HG03520 (cell line): Measurements from ENCODE around the gene COG4.

Source experiments
- ATAC-seq: cut with Tn5 transposase; IDR thresholded peaks from one replicate; pipeline ENCODE4 v1.9.1; 2021; ENCODE audit warnings: mild to moderate bottlenecking, moderate library complexity; ENCODE audit not compliant: unreplicated experiment

The COG4 gene

GRCh38 chr16:70480127-70481105 lies 42.9 kb downstream of the COG4 start:
- no peak for ATAC-seq

- no peak for ATAC-seq
These were observed 44.4 kb downstream of the COG4 start for GRCh38 chr16:70478912-70479341.

- no peak for ATAC-seq
These were observed 45.2 kb downstream of the COG4 start for GRCh38 chr16:70478169-70478568.

DNA sequence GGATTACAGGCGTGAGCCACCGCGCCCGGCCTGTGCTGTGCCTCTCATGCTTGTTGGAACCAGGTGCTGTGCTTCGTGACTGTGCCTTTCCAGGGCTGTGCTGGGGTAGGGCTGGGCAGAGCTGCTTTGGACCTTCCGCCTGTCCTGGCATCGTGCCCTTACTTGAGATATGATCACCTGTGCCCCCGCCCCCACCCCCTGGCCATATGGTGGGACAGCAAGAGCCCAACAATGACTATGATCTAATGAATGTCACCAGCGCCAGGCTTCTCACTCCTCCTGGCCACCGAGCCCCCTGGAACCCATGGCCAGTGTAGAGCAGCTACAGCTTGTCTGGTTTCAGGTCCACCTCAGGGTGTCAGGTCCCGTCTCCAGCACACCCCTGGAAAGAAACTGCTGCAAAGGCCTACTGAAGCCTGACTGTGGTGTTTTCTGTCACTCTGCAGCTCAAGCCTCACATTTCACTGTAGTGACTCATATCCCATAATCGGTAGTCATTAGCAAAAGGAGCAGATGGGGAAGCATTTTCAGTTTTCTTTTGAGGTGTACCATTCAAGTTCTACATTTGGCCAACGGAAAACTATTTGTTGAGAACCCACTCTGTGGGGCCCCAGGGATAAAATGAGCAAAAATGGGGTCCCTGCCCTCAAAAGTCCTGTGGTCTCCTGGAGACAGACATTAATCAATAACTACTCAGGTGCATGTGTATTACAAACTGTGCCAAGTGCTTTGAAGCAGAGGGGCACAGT lies 46.9 kb downstream of the COG4 start:
- ATAC-seq, result peak; percentile 88

- no peak for ATAC-seq
These were observed 48.1 kb downstream of the COG4 start for GRCh38 chr16:70475054-70475871.

DNA sequence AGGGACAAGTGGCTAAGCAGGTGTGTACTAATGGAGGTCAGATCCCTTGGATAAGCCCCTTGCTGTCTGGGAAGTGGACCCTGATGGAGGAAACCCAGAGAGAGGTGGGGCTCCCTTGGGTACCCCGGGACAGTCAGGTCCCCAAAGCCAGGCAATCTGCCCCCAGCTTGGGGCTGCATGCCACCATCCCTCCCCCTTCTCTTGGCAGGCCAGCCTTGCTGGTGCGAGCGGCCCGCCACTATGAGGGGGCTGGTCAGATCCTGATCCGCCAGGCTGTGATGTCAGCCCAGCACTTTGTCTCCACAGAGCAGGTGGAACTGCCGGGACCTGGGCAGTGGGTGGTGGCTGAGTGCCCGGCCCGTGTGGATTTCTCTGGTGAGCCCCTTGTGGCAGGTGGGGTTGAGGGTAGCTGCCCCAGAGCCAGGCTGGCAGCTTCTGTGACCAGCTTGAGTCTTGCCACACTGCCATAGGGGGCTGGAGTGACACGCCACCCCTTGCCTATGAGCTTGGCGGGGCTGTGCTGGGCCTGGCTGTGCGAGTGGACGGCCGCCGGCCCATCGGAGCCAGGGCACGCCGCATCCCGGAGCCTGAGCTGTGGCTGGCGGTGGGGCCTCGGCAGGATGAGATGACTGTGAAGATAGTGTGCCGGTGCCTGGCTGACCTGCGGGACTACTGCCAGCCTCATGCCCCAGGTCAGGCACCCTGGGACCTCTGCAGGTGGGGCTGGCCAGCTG lies 48.9 kb downstream of the COG4 start:
- ATAC-seq, result no peak

- ATAC-seq, result no peak
These were observed 49.7 kb downstream of the COG4 start for GRCh38 chr16:70473446-70474319.

- no peak for ATAC-seq
These were observed 50.4 kb downstream of the COG4 start for GRCh38 chr16:70472786-70473433.

DNA sequence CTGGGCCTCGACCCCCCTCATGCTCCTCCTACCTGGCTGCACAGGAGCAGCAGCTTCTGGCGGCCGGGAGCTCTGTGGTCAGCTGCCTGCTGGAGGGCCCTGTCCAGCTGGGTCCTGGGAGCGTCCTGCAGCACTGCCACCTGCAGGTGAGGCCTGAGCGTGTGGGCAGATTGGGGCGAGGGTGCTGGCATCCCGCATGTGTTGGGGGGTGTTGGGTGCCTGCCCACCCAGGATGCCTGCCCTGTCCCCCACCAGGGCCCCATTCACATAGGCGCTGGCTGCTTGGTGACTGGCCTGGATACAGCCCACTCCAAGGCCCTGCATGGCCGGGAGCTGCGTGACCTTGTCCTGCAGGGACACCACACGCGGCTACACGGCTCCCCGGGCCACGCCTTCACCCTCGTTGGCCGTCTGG lies 52.4 kb downstream of the COG4 start:
- ATAC-seq, result no peak

- ATAC-seq, result no peak
These were observed 53.0 kb downstream of the COG4 start for GRCh38 chr16:70470141-70470926.

- no peak for ATAC-seq
These were observed 54.4 kb downstream of the COG4 start for GRCh38 chr16:70468776-70469525.

GRCh38 chr16:70467608-70468007 lies 55.7 kb downstream of the COG4 start:
- no peak for ATAC-seq

DNA sequence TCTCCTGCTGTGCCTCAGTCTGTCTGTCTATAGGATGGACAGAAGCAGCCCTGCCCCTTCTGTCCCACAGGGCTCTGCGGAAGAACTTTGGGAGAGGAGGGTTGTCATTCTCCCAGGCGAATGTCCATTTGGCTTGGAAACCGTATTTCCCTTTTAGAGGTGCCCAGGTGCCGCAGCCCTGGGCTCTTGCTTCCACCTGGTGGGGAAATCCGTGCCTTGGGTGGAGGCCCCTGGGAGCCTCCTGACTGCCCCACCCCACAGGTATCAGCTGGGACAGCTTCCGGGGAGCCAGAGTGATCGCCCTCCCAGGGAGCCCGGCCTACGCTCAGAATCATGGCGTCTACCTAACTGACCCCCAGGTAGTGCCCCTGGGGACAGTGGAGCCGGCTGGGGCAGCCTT lies 56.2 kb downstream of the COG4 start:
- ATAC-seq, result no peak

DNA sequence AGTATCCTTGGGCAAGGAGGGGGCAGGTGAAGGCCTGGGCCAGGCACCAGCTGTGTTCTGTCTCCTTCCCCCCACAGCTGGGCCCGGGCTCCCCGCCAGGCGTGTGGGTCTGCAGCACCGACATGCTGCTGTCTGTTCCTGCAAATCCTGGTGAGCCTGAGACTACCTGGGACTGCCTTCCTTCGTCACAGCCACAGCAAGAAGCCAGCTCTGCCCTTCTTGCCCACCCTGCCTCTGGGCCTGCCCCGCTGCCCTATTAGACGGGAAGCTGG lies 56.6 kb downstream of the COG4 start:
- no peak for ATAC-seq

DNA sequence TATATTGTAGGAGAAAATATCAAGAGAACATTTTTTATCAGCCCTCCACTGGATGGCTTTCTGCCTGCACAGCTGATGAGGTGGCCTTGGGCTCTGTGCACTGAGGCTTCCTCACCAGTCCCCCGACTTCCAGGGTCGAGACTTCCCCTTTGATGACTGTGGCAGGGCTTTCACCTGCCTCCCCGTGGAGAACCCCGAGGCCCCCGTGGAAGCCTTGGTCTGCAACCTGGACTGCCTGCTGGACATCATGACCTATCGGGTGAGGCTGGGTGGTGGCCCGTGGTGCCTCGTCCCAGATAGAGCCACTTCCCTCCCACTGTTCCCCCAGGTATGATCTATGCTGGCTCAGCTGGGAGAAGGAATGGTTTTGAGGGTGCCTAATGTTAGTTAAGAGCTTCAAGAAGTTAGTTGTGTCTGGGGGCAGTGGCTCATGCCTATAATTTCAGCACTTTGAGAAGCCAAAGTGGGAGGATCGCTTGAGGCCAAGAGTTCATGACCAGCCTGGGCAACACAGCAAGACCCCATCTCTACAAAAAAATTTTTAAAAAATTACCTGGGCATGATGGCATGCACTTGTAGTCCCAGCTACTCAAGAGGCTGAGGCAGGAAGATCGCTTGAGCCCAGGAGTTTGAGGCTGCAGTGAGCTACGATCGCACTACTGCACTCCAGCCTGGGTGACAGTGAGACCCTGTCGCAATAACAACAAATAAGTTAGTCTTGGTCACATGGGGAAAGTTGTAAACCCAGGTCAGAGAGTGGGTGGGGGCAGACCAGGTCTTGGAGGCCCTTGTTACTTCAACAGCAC lies 57.2 kb downstream of the COG4 start:
- ATAC-seq, result no peak

GRCh38 chr16:70463235-70463634 lies 60.1 kb downstream of the COG4 start:
- no peak for ATAC-seq

DNA sequence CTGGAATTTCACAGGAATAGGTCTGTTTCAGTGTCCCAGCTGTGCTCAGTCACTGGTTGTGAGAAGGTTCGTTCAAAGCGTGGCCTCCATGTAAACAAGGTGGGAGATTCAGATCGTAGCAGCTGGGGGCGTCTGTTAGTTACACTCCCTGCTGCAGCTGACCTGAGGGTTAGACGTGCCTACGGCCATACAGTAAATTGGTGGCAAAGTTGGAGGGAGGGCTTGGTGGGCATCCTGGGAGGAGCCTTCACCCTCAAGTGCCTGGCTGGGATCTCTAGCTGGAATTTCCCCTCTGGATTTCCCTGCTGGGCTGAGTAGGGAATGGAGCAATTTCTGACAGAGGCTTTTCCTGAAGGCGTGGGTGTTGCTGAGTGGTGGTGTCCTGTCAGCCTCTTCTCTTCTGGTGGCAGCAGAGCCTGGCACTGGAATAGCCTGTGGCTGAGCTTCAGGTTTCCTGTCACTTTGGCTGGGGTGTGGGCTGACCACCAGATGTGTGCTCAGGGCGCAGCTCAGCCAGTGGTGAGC lies 62.6 kb downstream of the COG4 start:
- no peak for ATAC-seq
